ENCODE data around the gene SRSF7.

Gene SRSF7

DNA sequence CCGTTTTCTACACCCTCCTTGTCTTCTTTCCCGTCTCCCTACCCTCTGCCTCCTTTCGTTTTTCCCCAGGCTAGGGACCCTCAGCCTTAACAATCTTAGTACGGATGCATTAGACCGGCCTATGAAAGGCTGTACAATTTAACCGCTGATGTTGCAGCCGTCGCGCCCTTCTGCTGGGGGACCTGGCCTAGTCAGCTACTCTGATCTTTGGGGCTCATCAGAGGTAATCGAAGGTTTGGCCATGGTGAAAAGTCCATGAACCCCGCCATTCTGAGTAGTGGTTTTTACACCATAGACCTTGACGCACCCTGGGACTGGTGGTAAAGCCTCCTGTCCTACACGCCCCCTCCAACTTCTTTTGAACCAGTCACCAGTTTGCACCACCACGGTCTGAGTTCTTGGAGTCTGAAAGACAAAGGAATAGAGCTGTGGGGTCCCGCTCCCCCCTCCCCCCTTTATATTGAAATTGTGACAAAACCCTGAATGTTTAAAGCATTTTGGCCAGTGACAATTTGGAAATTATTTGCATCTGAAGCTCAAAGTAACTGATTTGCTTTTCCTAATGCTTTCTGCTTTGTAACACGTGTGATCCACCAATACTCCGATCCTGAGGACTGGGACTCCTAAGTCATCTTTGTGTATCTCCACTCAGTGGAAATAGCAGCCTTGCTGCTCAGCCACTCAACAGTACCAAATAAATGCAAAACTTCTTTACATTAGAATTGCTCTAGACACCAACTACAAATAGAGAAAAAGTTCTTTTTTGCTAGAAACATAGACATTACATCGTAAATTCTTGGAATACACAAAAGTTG lies 642 bp upstream of the SRSF7 start:
- DNase-seq: peak in 1 of 2 experiments; percentile 59

DNA sequence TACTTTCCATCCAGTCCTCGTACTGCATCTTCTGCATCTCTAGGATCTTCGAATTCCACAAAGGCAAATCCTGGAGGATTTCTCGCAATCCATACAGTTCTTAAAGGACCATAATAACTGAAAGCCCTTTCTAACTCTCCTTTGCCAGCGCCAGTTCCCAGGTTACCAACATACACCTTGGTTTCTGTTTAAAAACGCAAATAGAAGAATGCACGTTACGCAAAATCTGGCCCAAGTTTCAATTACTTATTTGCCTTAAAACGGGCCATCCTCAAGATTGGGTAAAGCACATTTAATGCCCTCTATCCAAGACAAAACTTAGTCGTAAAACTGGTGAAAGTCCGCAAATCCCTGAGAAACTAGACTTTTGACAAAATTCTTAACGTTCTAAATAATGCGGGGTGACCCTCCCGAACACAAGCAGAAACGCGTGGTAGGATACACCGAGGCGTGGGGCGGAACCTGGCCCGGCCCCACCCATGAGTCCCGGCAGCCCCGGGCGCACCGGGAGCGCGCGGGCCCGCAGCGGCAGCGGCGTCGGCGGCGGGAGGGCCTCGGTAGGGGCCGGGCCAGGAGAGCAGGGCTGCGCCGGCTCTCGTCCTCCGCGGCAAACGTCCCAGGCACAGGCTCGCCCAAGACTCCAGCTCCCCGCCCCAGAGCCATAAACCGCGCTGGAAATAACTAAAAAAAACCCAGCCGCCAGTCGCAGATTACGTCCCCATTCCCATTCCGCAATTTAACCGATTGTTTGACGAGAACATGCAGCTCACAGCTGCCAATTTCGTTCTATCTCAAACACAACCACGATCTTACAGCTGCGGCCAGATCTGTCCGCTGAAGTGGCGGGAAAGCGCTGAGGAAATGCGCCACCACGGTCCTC lies 910 bp downstream of the SRSF7 start:
- DNase-seq: peak; percentile 36 to 49

DNA sequence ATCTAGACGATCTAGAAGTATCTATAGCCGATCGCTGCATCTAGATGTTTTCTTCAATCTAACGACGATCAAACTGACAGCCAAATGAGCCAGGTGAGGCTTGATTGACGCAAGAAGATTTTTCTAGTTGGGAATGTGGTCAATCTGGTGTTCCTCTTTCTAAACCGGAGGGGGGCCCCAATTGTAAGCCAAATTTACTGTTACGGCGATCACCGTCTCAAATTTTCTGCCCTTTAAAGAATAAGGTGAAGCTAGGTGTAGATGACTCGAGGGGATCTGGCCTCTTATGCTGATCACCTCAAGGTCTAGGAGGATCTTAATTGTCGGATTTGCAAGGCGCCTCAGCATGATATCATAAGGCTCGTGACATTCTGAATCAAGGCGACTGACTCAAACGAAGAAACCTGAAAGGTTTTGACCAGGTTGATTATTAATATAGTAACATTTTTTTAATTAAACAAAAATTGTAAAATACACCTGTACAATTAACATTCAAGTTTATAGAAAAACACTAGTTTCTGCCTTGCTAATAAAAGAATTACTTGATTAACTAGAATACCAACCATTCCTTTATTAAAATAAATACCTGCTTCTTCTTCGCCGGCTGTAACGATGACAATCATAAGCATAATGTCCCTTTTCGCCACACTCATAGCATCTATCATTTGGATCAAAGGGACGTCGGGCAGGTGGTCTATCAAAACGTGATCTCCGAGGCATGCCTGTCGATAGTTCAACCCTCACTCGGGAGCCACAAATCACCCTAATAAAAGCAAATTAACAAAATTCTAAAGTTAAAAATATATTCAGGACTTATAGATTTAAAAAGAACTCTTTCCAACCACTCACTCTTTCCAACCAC lies 2.0 kb downstream of the SRSF7 start:
- DNase-seq: no peak

DNA sequence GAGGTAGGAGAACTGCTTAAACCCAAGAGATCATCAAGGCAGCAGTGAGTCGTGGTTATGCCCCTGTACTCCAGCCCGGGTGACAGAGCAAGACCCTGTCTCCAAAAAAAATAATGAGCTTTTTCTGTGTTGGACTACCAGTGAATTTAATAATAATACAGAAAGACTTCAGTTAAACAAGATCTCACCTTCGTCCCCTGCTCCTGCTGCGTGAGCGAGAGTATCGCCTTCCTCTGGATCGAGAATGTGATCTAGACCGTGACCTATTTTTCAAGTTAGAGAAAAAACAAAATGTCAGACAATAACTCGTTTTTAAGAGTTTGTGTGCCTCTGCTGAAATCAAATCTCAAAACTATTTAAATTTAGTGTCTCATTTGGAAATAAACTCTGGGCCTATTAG lies 2.8 kb downstream of the SRSF7 start:
- no peak for DNase-seq

DNA sequence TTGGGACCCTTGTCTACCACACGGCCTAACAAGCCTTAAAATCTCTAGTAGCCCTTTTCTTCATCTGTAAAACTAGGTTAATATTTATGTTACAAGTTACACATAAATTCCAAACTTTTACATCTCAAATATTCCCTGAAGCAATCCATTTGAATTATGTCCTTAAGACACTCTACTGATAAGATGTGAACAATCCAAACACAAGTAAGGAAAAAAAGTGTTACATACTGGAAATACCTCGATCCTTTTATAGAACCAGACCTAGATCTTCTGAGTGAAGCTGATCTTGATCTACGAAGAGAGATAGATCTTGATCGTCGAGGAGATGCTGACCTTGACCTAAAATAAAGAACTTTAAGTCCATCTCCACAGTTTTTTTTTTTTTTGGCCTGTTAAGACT lies 3.3 kb downstream of the SRSF7 start:
- DNase-seq: no peak

DNA sequence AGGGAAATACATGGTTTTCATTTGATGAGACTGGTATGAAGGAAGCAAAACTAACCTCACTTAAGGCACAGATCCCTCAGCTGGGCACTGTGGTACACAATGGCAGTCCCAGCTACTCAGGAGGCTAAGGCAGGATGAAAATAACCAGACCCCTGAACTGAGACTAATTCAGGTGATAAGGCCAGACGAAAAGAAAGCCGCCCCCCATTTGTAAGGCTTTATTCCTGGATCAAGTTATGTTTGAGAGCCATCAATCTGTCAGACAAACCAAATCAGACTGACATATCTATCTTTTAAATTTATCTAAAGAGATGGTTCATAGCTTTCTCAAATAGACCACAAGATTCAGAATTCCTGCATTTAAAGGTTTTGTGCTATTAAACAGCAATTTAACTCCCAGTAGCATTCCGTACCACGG lies 4.1 kb downstream of the SRSF7 start:
- no peak for DNase-seq

DNA sequence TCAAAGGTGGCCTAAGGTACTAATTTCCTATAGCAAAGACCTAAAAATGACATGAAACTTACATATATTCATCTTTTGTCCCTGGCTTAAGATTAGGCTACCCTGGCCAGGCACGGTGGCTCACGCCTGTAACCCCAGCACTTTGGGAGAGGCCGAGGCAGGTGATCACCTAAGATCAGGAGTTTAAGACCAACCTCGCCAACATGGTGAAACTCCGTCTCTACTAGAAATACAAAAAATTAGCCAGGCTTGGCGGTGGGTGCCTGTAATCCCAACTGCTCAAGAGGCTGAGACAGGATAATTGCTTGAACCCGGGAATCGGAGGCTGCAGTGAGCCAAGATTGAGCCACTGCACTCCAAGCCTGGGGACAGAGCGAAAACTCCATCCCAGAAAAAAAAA lies 5.9 kb downstream of the SRSF7 start:
- no peak for DNase-seq

DNA sequence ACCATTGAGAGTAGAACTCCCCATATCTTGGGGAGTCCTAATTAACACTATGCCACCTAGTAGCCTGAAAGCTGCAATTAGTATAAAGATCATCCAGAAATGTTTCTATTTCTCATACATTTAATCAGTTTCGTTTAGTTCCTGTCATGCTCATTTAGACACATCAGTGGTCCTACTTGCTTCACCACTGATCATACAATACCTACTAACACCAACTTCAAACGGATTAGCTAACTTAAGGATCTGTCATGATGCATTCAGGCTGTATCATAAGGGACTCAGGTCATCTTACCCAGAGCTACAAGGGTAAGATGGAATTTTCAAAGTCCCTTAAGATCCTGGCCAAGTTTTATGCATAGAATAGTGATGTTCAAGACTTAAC lies 6.8 kb downstream of the SRSF7 start:
- DNase-seq: no peak

DNA sequence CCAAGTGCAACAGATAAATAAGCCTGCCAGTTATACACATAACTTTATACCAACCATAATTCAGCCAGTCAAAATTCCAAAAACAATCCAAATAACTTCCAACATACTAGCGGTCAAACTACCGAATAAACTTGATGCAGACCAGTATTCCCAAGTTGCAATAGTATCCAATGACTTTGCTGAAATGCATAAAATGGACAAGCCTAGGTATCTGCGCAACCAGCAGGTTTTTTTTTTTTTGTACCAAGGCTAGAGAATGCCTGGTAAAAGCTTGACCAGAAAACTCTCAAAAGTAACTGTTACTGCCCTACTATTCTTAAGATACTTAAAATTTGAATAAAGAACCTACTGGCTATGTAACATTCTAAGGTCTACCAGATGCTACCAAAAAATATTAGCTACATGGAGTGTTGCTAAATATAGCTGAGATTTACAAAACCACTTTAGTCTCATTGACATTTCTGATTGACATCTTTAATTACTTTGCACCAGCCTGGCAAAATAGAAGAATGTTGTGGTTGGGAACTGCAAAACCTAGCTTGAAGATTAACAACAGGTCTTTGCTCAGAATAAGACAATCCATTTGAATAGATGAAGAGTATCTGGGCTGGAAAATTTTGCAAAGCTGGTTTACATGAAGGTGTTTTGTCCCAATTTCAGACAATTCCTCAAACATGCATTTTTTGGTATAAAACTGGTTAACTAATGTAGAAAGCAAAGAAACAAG lies 7.3 kb downstream of the SRSF7 start:
- no peak for DNase-seq

DNA sequence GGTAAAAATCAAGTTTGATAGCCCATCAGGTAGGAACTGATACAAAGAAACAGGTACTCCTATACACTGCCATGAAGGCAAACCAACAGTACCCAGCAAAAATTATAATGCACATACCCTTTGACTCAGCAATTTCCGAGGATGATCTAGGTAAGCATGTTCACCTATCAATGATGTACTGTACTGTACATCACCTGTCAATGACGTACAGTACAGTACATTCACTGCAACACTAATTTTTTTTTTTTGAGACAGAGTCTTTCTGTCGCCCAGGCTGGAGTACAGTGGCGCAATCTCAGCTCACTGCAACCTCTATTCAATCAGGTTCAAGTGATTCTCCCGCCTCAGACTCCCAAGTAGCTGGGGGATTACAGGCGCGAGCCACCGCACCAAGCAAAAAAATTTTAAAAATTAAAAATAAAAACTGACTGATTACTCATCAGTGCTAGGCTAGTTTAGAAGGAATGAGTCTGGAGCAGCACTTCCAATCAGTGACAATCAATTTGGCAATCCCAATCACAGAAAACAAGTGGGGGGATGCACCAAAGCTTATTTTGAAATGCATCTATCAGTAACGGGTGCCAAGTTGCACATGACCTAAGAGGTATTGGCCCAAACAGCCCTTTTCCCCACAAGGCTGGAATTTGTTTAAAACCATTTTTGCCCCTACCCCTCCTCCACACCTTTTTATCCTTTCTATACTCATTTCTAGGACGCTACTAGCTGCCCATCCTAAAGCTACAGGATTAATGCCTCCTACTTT lies 8.2 kb downstream of the SRSF7 start:
- DNase-seq: no peak

DNA sequence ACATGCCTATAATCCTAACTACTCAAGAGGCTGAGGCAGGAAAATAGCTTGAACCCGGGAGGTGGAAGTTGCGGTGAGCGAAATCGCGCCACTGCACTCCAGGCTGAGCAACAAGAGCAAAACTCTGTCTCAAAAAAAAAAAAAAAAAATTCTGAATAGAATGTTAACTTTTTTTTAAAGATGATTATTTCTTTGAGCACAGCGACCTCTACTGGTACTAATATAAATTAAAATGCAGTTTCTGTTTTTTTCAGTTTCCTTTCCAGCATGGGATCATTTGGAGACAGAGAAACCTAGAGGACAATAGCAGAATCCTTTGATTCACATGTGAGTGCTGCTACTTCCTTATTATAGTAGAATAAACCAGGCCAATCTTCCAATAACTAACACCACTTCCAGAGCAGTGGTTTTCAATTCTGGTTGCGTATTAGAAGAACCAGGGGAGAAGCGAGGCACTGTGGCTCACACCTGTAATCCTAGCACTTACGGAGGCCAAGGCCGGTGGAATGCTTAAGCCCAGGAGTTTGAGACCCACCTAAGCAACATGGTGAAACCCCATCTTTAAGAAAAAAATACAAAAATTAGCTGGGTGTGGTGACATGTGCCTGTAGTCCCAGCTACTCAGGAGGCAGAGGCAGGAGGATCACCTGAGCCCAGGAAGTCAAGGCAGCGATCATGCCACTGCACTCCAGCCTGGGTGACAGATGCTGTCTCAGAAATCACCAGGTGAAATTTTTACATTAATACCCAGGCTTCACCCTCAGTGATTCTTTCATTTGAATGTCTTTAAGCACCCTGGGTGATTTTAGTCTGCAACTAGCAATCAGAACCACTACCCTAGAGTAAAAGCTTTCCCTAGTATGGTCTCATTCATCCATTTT lies 10.1 kb downstream of the SRSF7 start:
- DNase-seq: peak in 1 of 2 experiments; percentile 14

DNA sequence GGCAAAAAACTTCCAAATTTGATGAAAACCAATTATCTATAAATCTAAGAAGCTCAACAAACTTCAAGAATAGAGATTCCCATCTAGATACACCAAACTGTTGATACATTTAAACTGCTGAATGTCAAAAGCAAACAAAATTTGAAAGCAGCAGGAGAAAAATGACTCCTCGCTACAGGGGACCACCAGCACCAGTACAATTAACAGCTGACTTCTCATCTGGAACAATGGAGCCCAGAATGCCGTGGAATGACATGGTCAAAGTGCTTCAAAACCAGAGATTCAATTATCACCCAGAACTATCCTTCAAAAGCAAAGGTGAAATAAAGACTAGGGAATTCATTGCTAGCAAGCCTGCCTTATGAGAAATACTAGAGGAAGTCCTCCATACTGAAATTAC lies 11.6 kb downstream of the SRSF7 start:
- DNase-seq: no peak

DNA sequence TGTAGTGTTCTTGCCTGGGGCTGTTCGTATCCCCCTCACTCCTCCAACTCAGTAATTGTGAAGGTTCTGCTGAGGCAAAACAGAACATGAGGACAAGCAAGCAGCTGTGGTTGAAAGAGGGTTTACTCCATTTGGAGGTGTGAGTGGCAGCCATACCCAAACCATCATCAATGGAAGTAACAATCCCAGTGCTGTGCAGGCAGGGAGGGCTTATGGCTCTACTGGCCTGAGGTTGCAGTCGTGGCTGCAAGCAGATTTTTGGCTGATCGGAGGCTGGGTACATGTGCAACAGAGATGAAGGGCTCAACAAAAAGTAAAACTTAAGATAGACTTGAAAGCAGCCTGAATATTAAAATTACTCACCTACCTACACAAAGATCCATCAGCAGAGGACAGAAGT lies 13.2 kb downstream of the SRSF7 start:
- DNase-seq: no peak

DNA sequence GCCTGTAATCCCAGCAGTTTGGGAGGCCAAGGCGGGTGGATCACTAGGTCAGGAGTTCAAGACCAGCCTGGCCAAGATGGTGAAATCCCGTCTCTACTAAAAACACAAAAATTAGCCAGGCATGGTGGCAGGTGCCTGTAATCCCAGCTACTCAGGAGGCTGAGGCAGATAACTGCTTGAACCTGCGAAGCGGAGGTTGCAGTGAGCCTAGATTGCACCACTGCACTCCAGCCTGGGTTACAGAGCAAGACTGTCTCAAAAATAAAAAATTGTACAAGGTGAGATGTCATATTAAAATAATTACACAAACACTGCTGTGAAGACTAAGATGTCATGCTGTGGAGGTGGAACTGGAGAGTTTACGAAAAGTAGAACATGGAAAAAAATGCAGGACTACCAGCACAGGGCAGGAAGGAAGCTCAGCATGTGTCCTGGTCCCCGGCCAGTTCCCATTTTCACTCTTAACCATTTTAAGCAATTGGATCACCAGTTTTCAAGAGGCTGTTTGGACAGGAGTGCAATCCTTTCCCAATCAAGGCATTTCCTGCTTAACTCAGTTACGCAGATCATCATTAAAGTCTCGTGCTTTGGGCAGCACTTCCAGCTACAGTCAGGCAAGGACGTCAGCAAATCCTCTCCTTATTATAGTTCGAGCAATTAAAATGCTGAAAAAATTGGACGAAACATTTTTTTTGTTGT lies 14.0 kb downstream of the SRSF7 start:
- peak; percentile 31 to 70 for DNase-seq

DNA sequence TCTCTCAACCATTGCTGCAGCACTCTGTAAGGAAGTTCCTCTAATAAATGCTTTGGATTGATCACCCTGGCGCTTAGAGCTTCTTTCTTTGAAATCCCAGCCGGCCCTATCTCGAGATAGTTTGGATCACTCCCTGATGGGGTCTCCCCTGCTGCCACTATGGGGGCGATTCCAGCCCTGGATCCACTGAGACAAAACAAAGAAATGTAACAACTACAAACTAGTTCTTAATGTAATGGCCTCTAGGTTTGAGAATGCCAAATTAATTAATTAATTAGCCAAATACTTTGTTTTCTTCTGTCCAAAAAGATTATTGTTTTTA lies 15.2 kb downstream of the SRSF7 start:
- DNase-seq: no peak

DNA sequence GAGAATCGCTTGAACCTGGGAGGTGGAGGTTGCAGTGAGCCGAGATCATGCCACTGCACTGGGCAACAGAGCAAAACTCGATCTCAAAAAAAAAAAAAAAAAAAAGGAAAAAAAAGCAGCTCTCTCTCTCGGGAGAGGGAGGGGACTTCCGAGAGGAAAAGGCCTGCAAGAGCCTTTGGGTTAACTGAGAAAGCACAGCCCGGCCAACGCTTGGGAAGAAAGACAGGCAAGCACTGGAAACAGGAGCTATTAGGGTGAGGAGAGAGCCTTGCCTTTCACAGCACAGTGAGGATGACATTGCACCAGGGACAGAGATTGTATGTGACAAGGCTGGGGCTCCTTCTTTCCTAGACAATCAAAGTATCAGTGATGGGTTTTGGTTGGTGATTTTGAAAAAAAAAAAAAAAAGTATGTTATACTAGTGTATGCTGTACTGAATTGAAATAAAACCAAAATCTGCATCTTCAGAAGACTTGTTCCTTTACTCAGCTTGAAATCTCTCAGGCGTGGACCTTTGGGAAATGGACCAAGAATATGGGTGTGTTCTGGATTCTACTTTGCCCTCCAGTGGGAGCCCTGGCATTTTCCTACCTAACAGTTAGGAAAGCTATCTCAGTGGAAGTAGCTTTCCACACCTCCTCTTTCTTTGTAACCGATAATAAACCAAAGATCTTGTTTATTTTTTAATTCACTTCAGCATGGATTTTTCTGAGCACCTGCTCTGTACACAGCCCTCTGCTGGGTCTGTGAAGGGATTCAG lies 16.7 kb downstream of the SRSF7 start:
- DNase-seq: no peak

DNA sequence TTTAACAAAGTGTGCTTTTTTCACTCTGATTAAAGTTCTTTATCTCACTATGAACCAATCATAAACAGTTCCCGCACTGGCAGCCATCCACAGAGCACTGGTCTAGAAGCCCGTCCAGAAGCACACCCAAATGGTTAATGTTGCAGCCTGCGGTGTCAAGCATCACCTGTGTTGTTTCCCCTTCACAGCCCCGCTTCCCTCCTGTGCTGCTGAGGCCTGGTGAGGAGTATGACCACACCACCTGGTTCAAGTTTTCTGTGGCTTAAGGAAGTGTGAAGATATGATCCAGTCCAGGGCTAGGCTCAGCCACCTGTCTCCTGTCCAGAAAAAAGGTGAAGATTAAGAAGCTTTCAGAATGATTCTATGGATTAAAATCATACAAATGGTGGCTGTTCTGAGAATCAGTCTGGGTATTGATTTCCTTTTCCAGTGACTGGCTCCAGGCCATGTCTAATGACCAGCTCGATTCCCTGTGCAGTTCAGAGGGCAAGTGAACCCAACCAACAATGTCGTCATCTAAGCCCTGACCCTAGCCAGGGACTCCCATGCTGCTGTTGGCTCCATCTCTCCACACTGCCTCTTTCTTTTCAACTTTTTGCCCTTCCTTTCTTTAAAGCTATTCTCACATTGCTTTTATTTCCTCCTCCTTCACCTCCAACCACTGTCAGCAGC lies 17.7 kb downstream of the SRSF7 start:
- no peak for DNase-seq

DNA sequence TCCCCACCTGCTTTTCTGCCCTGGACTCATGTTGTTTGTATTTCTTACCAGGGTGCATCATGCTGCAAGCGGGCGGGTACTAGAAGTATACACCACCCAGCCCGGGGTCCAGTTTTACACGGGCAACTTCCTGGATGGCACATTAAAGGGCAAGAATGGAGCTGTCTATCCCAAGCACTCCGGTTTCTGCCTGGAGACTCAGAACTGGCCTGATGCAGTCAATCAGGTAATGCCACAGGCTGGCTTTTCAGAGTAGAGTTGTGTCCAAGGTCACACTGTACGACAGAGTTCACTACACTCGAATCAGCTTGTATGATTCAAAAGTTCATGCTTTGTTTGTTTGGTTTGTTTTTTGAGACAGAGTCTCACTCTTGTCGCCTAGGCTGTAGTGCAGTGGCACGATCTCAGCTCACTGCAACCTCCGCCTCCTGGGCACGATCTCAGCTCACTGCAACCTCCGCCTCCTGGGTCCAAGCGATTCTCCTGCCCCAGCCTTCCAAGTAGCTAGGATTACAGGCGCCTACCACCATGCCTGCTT lies 19.4 kb downstream of the SRSF7 start:
- DNase-seq: no peak

DNA sequence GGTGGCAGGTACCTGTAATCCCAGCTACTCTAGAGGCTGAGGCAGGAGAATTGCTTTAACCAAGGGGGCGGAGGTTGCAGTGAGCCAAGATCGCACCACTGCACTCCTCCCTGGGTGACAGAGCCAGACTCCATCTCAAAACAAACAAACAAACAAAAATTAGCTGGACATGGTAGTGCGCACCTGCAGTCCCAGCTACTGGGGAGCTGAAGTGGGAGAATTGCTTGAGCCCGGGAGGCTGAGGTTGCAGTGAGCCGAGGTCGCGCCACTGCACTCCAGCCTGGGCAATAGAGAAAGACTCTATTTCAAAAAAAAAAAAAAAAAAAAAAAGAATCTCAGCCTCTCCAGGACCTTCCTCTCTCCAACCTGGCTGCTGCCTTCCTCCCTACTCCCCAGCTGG lies 20.1 kb downstream of the SRSF7 start:
- DNase-seq: no peak

All from NCI-H2081 (cell line).